Measurements from ENCODE around the gene APLP2. TPM values are rescaled to one million over a fixed set of nuclear protein-coding genes. Genes with fewer than 3 reads are reported as not detected.
"Not testable (repeated sequence)": the region's sequence is repeated elsewhere in the genome, so short reads cannot be mapped to it uniquely, and the experiment has no call there.

APLP2 gene
- total RNA-seq, 2 experiments from 2014 or later, result 25.5 to 29.8 TPM

GRCh38 chr11:130192845-130193267 lies 123.2 kb downstream of the APLP2 start:
- CTCF ChIA-PET, result interaction anchor here (1.7 kb wide), 1 partner anchor 20 kb away, joined by 6 read pairs; no protein-coding TSS in a partner anchor
- no peaks in the 10 kb centered on the region for H3K9me3 Mint-ChIP-seq
- no peak overlapping the region for H3K4me3 Mint-ChIP-seq
- no peaks in the 10 kb centered on the region for H3K27me3 Mint-ChIP-seq
- no peak for ATAC-seq
- POLR2A ChIA-PET, result no interaction called here
- TF ChIP-seq, protein P1, sequence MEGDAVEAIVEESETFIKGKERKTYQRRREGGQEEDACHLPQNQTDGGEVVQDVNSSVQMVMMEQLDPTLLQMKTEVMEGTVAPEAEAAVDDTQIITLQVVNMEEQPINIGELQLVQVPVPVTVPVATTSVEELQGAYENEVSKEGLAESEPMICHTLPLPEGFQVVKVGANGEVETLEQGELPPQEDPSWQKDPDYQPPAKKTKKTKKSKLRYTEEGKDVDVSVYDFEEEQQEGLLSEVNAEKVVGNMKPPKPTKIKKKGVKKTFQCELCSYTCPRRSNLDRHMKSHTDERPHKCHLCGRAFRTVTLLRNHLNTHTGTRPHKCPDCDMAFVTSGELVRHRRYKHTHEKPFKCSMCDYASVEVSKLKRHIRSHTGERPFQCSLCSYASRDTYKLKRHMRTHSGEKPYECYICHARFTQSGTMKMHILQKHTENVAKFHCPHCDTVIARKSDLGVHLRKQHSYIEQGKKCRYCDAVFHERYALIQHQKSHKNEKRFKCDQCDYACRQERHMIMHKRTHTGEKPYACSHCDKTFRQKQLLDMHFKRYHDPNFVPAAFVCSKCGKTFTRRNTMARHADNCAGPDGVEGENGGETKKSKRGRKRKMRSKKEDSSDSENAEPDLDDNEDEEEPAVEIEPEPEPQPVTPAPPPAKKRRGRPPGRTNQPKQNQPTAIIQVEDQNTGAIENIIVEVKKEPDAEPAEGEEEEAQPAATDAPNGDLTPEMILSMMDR (IDR thresholded peaks at IDR 0.05), result no peak
- no peaks in the 10 kb centered on the region for H3K36me3 Mint-ChIP-seq (ENCODE audit: low read depth)
- no peak overlapping the region for H3K27ac Mint-ChIP-seq
- H3K4me1 Mint-ChIP-seq (ENCODE audit: low read depth), result no peaks in the 10 kb centered on the region
- DNase-seq, result no peak
- intact Hi-C loops (cut with micrococcal nuclease), result no loop called here

- DNase-seq; H3K36me3 Mint-ChIP-seq (ENCODE audit: low read depth); H3K4me1 Mint-ChIP-seq (ENCODE audit: low read depth); ATAC-seq; H3K9me3 Mint-ChIP-seq; H3K27ac Mint-ChIP-seq; H3K4me3 Mint-ChIP-seq; intact Hi-C loops (cut with micrococcal nuclease); POLR2A ChIA-PET; H3K27me3 Mint-ChIP-seq: not testable (repeated sequence)
- CTCF ChIA-PET, result interaction anchor here (1.7 kb wide), 1 partner anchor 19 kb away, joined by 6 read pairs; no protein-coding TSS in a partner anchor
These were observed 123.9 kb downstream of the APLP2 start for GRCh38 chr11:130193551-130193950.

Other genes with a start within 250 kb of the APLP2 start
- gene NFRKB, start 174.3 kb upstream of the APLP2 start, total RNA-seq, result 10 to 100 TPM; 35.2 to 36.6 TPM
- 10 to 100 TPM; 15.6 to 18.8 TPM for gene PRDM10, start 67.1 kb upstream of the APLP2 start, total RNA-seq
- gene ST14, start 89.9 kb downstream of the APLP2 start, total RNA-seq, result not detected
- gene ZBTB44, start 245.0 kb downstream of the APLP2 start, total RNA-seq, result 10 to 100 TPM; 43.0 to 43.7 TPM

Measured in activated CD8-positive, alpha-beta T cell treated with anti-CD3 and anti-CD28 coated beads for 36 hours (primary cell).